ENCODE results near the gene FOXB1. TPM values are rescaled to one million over a fixed set of nuclear protein-coding genes. Genes with fewer than 3 reads are reported as not detected.

The FOXB1 gene
- polyA plus RNA-seq, 1 experiment: not detected

DNA sequence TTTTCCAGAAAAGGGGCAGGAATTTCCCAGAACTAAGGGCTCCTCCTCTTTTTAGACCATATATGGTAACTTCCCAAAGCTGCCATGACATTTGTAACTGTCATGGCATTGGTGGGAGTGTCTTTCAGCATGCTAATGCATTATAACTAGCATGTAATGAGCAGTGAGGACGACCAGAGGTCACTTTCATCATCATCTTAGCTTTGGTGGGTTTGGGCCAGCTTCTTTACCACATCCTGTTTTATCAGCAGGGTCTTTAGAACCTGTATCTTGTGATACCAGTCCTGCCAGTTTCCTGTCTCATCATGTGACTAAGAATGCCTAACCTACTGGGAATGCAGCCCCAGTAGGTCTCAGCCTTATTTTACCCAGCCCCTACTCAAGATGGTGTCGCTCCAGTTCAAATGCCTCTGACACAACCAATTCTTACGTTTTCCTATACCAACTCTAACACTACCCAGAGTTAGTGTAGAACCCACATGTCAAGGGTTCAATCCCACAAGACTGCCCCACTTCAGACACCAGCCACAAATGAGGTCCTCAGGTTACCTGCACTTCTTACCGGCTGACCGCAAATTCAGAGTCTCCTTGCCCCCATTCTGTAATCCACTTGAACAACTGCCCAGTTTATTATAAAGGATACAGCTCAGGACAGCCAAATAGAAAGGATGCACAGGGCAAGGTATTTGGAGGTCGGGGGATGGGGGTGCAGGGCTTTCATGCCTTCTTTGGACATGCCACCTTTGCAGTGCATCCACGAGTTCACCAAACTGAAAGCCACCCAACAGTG lies 17.7 kb downstream of the FOXB1 start:
- TF ChIP-seq, protein P1, sequence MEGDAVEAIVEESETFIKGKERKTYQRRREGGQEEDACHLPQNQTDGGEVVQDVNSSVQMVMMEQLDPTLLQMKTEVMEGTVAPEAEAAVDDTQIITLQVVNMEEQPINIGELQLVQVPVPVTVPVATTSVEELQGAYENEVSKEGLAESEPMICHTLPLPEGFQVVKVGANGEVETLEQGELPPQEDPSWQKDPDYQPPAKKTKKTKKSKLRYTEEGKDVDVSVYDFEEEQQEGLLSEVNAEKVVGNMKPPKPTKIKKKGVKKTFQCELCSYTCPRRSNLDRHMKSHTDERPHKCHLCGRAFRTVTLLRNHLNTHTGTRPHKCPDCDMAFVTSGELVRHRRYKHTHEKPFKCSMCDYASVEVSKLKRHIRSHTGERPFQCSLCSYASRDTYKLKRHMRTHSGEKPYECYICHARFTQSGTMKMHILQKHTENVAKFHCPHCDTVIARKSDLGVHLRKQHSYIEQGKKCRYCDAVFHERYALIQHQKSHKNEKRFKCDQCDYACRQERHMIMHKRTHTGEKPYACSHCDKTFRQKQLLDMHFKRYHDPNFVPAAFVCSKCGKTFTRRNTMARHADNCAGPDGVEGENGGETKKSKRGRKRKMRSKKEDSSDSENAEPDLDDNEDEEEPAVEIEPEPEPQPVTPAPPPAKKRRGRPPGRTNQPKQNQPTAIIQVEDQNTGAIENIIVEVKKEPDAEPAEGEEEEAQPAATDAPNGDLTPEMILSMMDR (IDR thresholded peaks at IDR 0.05; ENCODE audit: insufficient read depth, low read depth, low read length): no peak
- H3K27me3 ChIP-seq (ENCODE audit: control insufficient read depth, insufficient read depth, low read length): no peaks in the 10 kb centered on the region
- no peaks in the 10 kb centered on the region for H3K36me3 ChIP-seq (ENCODE audit: control insufficient read depth, insufficient read depth, low read length)
- CTCF ChIA-PET: no interaction called here
- POLR2A ChIA-PET: no interaction called here
- DNase-seq (ENCODE audit: low read depth): no peak
- H3K4me3 ChIP-seq (ENCODE audit: low read depth, low read length): no peak overlapping the region

DNA sequence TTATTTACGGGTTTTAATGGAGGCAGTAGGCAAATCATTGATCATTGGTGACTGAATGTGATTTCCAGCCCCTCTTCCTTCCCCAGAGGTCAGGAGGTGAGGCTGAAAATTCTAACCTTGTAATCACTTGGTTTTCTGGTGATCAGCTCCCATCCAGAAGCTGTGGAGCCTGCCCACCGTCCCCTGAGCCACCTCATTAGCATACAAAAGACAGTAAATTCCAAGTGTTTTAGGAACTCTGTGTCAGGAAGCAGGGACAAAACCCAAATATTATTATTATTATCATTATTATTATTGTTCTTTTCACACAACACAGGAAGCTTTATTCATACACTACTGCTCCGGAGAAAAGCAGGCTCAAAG lies 18.2 kb downstream of the FOXB1 start:
- no peaks in the 10 kb centered on the region for H3K27me3 ChIP-seq (ENCODE audit: control insufficient read depth, insufficient read depth, low read length)
- TF ChIP-seq, protein P1 (IDR thresholded peaks at IDR 0.05; ENCODE audit: insufficient read depth, low read depth, low read length): no peak
- no peaks in the 10 kb centered on the region for H3K36me3 ChIP-seq (ENCODE audit: control insufficient read depth, insufficient read depth, low read length)
- CTCF ChIA-PET: no interaction called here
- POLR2A ChIA-PET: no interaction called here
- DNase-seq (ENCODE audit: low read depth): no peak
- no peak overlapping the region for H3K4me3 ChIP-seq (ENCODE audit: low read depth, low read length)

DNA sequence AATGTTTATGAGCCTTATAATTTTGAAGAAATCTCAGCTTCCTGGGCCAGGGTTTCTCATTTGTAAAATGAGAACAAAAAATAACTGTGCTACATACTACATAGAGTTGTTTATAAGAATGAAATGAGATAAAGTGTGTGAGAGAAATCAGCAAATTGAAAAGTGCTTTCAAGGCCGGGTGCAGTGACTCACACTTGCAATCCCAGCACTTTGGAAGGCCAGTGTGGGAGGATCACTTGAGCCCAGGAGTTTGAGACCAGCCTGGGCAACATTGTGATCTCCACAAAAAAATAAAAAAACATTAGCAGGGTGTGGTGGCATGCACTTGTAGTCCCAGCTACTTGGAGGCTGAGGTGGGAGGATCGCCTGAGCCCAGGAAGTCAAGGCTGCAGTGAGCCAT lies 22.4 kb downstream of the FOXB1 start:
- no peak overlapping the region for H3K4me3 ChIP-seq (ENCODE audit: low read depth, low read length)
- H3K36me3 ChIP-seq (ENCODE audit: control insufficient read depth, insufficient read depth, low read length): no peaks in the 10 kb centered on the region
- DNase-seq (ENCODE audit: low read depth): no peak
- CTCF ChIA-PET: no interaction called here
- TF ChIP-seq, protein P1 (IDR thresholded peaks at IDR 0.05; ENCODE audit: insufficient read depth, low read depth, low read length): no peak
- POLR2A ChIA-PET: no interaction called here
- H3K27me3 ChIP-seq (ENCODE audit: control insufficient read depth, insufficient read depth, low read length): no peaks in the 10 kb centered on the region

DNA sequence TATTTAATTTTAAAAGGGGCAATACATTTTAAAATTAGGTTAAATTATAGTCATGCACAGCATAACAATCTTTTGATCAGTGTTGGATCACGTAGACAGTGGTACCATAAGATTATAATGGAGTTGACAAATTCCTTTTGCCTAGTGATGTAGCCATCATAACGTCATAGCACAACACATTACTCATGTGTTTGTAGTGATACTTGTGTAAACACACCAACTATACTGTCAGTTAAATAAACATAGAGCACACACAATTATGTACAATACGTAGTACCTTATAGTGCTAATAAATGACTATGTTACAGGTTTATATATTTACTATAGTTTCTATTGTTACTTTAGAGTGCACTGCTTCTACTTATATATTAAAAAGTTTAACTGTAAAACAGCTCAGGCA lies 31.2 kb downstream of the FOXB1 start:
- Histone ChIP-seq H3K4me3 (ENCODE audit: low read depth, low read length) (no peak overlapping the region), H3K36me3 (ENCODE audit: control insufficient read depth, insufficient read depth, low read length) (no peaks in the 10 kb centered on the region), H3K27me3 (ENCODE audit: control insufficient read depth, insufficient read depth, low read length) (0 out of 2 replicates have a peak, but pooled peaks cover 2% of the 10 kb centered on the region)
- TF ChIP-seq, protein P1 (IDR thresholded peaks at IDR 0.05; ENCODE audit: insufficient read depth, low read depth, low read length): no peak
- DNase-seq (ENCODE audit: low read depth): no peak
- ChIA-PET POLR2A (no interaction called here), CTCF (no interaction called here)

DNA sequence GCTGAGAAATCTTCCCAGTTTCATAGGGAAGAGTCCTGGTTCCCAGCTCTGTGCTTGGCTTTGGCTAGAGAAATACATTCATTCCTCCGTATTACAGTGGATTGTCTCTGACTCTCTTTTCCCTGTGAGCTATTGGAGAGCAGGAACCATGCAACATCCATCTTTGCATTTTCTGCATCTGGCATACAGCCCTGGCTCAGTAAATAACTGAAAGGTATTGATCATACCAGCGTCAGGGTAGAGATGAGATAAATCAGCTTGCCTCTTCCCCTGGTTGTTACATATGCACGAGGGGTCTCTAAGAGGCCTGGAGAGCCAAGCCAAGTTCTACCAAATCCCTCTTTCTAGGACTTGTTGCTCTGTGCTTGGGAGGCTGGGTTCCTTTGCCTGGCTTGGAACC lies 35.2 kb downstream of the FOXB1 start:
- H3K27me3 ChIP-seq (ENCODE audit: control insufficient read depth, insufficient read depth, low read length): peaks cover 5% of the 10 kb centered on the region; the same call in 1 of the 2 replicates
- TF ChIP-seq, protein P1 (IDR thresholded peaks at IDR 0.05; ENCODE audit: insufficient read depth, low read depth, low read length): no peak
- no peak overlapping the region for H3K4me3 ChIP-seq (ENCODE audit: low read depth, low read length)
- no peak for DNase-seq (ENCODE audit: low read depth)
- POLR2A ChIA-PET: no interaction called here
- CTCF ChIA-PET: no interaction called here
- no peaks in the 10 kb centered on the region for H3K36me3 ChIP-seq (ENCODE audit: control insufficient read depth, insufficient read depth, low read length)
